ENCODE results near the gene COMT.

COMT gene

DNA sequence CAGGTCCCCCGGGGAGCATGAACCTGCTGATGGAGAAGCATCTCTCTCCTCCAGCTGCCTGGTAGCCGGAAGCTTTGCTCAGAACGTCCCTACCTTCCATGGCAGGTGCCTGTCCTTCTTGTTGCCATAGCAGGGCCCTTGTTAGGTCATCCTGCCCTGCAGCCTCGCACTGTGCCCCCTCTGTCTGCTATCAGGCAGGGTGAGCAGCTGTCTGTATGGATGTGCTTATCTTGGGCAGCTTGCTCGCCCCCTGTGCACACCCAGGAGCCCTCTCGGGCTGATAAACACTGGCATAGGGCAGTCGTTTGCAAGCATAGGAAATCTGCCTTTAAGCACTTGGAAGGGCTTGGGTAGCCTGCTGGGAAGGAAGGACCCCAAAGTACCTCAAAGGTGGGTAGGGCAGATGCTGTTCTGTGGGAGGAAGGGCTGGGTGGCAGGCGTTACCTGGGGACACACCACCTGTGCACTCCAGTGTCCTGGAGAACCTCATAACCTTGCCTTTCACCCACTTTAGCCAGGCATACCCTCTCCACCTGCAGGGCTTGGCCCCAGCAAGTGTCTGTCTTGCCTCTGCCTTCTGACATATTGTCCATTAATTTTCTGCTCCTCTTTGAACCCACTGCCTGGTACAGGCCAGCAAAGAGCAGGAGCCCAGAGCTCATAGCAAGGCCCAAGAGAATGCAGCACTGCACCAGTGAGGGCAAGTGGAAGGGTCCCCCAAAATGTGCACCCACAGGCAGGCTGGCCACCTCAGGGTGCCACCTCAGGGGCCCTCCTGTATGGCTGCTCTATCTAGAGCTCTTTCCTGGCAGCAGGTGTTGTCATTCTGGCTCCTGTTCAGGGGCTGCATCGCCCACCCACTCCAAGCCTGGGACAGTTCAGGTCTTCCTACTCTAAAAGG lies 8.0 kb upstream of the COMT start:
- no peak overlapping the region for H3K27ac ChIP-seq
- TF ChIP-seq, protein P1, sequence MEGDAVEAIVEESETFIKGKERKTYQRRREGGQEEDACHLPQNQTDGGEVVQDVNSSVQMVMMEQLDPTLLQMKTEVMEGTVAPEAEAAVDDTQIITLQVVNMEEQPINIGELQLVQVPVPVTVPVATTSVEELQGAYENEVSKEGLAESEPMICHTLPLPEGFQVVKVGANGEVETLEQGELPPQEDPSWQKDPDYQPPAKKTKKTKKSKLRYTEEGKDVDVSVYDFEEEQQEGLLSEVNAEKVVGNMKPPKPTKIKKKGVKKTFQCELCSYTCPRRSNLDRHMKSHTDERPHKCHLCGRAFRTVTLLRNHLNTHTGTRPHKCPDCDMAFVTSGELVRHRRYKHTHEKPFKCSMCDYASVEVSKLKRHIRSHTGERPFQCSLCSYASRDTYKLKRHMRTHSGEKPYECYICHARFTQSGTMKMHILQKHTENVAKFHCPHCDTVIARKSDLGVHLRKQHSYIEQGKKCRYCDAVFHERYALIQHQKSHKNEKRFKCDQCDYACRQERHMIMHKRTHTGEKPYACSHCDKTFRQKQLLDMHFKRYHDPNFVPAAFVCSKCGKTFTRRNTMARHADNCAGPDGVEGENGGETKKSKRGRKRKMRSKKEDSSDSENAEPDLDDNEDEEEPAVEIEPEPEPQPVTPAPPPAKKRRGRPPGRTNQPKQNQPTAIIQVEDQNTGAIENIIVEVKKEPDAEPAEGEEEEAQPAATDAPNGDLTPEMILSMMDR (conservative IDR thresholded peaks at IDR 0.05): no peak

DNA sequence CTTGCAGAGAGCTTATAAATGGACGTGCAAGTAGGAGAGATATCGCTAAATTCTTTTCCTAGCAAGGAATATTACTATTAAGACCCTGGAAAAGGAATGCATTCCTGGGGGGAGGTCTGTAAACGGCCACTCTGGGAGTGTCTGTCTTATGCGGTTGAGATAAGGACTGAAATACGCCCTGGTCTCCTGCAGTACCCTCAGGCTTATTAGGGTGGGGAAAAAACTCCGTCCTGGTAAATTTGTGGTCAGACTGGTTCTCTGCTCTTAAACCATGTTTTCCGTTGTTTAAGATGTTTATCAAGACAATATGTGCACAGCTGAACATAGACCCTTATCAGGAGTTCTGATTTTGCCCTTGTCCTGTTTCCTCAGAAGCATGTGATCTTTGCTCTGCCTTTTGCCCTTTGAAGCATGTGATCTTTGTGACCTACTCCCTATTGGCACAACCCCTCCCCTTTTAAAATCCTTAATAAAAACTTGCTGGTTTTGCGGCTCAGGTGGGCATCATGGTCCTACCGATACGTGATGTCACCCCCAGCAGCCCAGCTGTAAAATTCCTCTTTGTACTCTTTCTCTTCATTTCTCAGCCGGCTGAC lies 6.4 kb upstream of the COMT start:
- peak overlapping the region; percentile 95; the same call in 1 of the 2 replicates for H3K27ac ChIP-seq

DNA sequence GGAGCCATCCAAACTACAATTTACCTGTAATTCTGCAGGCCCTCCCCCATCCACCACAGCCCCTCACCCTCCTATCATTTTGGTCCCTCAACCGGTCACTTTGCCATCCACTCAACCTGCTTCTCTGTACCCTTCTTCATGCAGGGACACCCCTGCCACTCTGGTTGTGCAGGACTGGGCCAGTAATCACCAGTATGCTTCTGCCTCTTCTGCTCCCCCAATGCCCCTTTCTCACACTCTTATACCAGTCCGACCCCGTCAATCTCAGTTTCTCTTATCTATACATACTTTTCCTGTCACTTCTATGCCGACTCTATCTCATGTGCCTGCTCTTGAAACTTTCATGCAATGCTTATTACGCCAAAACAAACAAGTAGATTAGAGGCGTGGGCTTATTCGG lies 5.1 kb upstream of the COMT start:
- H3K27ac ChIP-seq: peak overlapping the region; percentile 95
- TF ChIP-seq, protein P1 (conservative IDR thresholded peaks at IDR 0.05): no peak

DNA sequence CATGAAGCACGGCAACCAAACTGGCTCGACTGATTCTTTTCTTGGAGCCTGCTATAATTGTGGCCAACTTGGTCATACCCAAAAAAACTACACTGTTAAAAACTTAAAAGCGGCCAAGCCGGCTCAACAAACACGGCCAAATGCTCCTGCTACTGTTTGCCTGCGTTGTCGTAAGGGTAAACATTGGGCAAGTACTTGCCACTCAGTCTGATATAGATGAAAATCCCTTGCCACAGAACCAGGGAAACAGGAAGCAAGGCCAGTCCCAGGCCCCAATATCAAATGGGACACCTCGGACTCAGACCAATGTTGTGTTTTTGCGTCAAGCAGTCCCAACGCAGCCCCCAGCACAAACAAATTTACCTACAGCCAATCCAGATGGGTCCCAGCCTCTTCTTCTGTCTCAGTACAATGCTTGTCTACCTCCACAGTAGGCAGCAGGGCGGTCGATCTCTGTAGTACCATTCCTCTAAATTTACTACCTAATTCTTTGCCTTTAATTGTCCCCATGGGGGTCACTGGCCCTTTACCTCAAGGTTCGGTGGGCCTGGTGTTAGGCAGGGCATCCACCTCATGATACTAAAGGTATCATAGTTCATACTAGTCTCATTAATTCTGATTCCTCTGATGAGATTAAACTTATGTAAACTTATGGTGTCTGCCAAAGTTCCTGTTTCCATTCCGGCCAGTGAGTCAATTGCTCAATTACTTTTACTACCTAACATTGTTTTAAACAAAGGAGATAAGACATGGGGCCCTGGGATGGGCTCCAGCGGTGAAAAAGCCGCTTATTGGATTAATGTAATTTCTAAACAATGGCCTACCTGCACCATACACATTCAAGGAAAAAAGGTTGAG lies 3.7 kb upstream of the COMT start:
- peak overlapping the region; percentile 95 for H3K27ac ChIP-seq

DNA sequence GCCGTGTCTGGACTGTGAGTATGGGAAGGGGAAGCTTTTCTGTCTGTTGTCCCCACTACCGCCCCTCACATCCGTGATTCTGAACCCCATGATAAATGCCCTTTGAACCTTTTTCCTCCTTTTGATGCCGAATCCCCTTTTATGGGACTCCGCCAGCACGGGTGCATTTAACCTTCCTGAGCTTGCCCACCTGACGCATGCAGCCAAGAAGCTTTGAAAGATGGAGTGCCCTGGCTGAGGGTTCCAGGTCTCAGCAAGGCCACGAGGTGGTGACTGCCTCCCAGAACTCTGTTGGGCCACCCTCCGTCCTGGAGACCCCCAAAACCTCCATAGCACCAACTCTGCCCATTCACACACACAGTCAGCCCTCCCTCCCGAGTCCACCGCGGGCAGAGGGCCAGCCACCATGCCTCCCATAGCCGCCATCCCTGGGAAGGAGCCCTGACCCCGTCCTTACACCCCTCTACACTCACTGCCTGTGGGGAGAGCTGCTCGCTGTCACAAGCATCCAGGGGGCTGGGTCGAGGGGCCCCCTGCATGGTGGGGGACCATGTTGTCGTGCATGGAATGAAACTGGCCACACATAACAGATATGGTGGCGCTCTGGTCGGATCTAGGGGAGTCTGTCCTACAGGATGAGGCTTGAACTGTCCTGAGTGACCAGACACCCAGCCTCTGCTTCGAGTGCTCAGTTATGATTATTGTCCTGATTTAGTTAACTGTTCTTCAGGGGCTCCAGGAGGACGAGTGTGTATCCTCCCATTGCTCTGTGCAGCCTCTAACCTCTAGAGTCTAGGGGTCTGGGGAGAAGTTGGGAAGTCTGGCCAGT lies 822 bp upstream of the COMT start:
- TF ChIP-seq, protein P1 (conservative IDR thresholded peaks at IDR 0.05): no peak
- no peak overlapping the region for H3K27ac ChIP-seq

More for the DNA sequence above, 3.7 kb upstream of the COMT start:
- TF ChIP-seq, protein P1 (conservative IDR thresholded peaks at IDR 0.05): no peak

DNA sequence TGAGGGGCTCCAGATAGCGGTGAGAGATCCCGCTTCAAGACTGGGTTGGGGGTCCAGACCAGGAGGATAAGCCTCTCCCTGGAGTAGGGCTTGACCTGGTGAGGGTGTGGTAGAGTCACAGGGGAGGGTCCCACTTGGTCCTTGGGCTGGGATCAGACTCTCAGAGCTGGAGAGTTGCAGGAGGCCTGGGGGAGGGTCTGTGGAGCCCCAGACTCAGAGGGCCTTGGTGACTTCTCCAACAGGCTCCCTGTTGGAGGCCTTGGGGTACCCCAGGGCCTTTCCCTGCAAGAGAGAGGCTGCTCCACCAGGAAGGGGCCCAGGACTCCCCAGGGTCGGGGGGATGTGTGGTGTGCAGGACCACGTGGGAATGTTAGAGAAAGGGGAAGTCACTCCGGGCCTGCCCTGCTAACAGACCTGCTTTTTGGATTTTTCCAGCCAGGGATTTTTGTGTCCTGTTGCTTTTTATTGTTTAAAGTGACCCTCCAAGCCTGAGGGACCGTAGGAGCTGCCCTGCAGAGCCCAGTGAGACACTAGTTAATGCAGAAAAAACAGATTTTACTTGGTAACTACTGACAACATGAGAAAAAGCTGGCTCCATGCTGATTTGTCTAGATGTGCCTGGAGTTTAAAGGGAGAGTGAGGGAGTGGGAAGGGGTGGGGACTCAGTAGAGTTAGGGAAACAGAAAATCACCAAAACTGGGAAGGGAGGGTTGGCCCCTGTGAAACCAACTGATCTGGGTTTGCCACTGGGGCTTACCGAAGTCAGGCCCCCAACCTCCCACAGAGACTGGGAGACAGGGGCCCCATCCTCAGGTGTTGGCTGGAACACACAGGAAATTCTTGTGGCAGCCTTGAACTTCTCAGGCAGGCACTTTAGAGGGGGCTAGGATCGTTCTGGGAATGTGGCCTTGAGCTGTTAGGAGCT lies 847 bp downstream of the COMT start:
- H3K27ac ChIP-seq: no peak overlapping the region
- TF ChIP-seq, protein P1 (conservative IDR thresholded peaks at IDR 0.05): no peak
